Right atrium auricular region (tissue), 2 donors: ENCODE measurements around the gene NKX1-1. TPM values are rescaled to one million over a fixed set of nuclear protein-coding genes. Genes with fewer than 3 reads are reported as not detected.

Experiments used
- DNase-seq: peaks from one replicate; pipeline ENCODE4 v3.0.0-alpha.2; 2019; ENCODE audit warnings: low spot score
- H3K27ac ChIP-seq, 2 donors: fragments of 200-600 bp; sonication (generic); 1 replicate in 1 of 2; 2 replicates in 1 of 2; pipeline ENCODE4 v1.5.1; 2016 to 2019
- H3K27me3 ChIP-seq, 2 donors: fragments of 200-600 bp; sonication (generic); one replicate each; pipeline versions ENCODE4 v1.5.1 to v1.6.0; 2017 to 2019
- H3K36me3 ChIP-seq: fragments of 200-600 bp; sonication (generic); one replicate; pipeline ENCODE4 v1.5.1; 2016
- H3K4me1 ChIP-seq, 2 donors: fragments of 200-600 bp; sonication (generic); one replicate each; pipeline versions ENCODE4 v1.5.1 to v1.6.0; 2017 to 2019
- H3K4me3 ChIP-seq, 2 donors: fragments of 200-600 bp; sonication (generic); 1 replicate in 1 of 2; 2 replicates in 1 of 2; pipeline ENCODE4 v1.5.1; 2017 to 2019; ENCODE audit warnings: mild to moderate bottlenecking in 1 of 2, moderate library complexity in 1 of 2
- H3K9me3 ChIP-seq, 2 donors: fragments of 200-600 bp; sonication (generic); one replicate each; pipeline ENCODE4 v1.5.1; 2019
- CTCF ChIP-seq, 2 donors: fragments of 200-600 bp; sonication (generic); IDR thresholded peaks; one replicate each; pipeline ENCODE4 v1.5.1; 2019; ENCODE audit warnings: antibody characterized with exemption in 2 of 2
- total RNA-seq, 2 donors: library from RNA; depleted of rRNA; stranded (reverse); fragments of >200 nt; gene quantifications; one replicate each; pipeline ENCODE4 v1.1.0, GENCODE V29; 2016

NKX1-1 gene
- total RNA-seq, 2 donors from 2014 or later: not detected

- H3K27me3 ChIP-seq: peaks cover 0 to 9% of the 10 kb centered on the region in 2 donors
- no peak for TF ChIP-seq CTCF (IDR thresholded peaks at IDR 0.05)
- peak; percentile 42 for DNase-seq
- no peaks in the 10 kb centered on the region for H3K36me3 ChIP-seq
- no peak overlapping the region for H3K4me3 ChIP-seq
- no peaks in the 10 kb centered on the region for H3K4me1 ChIP-seq
- H3K27ac ChIP-seq: no peak overlapping the region
- H3K9me3 ChIP-seq: no peaks in the 10 kb centered on the region
Measured at GRCh38 chr4:1418494-1419285, 12.4 kb upstream of the NKX1-1 start.

- no peak for TF ChIP-seq CTCF (IDR thresholded peaks at IDR 0.05)
- H3K36me3 ChIP-seq: no peaks in the 10 kb centered on the region
- DNase-seq: peak; percentile 47
- H3K4me1 ChIP-seq: no peaks in the 10 kb centered on the region
- H3K4me3 ChIP-seq: no peak overlapping the region
- no peaks in the 10 kb centered on the region for H3K9me3 ChIP-seq
- H3K27me3 ChIP-seq: peaks cover 4 to 19% of the 10 kb centered on the region in 2 donors
- no peak overlapping the region for H3K27ac ChIP-seq
Measured at GRCh38 chr4:1417522-1418390, 11.5 kb upstream of the NKX1-1 start.

GRCh38 chr4:1416948-1417260, 10.7 kb upstream of the NKX1-1 start:
- Histone ChIP-seq H3K36me3 (no peaks in the 10 kb centered on the region), H3K27ac (no peak overlapping the region), H3K4me3 (no peak overlapping the region), H3K27me3 (peaks cover 4 to 26% of the 10 kb centered on the region in 2 donors), H3K4me1 (no peaks in the 10 kb centered on the region), H3K9me3 (no peaks in the 10 kb centered on the region)
- peak; percentile 26 for DNase-seq
- no peak for TF ChIP-seq CTCF (IDR thresholded peaks at IDR 0.05)

- Histone ChIP-seq H3K27ac (no peak overlapping the region), H3K36me3 (no peaks in the 10 kb centered on the region), H3K4me3 (no peak overlapping the region), H3K4me1 (no peaks in the 10 kb centered on the region), H3K9me3 (no peaks in the 10 kb centered on the region), H3K27me3 (peaks cover 4 to 26% of the 10 kb centered on the region in 2 donors)
- peak; percentile 38 for DNase-seq
- TF ChIP-seq CTCF (IDR thresholded peaks at IDR 0.05): no peak
Measured at GRCh38 chr4:1416051-1416947, 10.1 kb upstream of the NKX1-1 start.

- no peaks in the 10 kb centered on the region for H3K36me3 ChIP-seq
- no peaks in the 10 kb centered on the region for H3K9me3 ChIP-seq
- no peak for TF ChIP-seq CTCF (IDR thresholded peaks at IDR 0.05)
- no peak overlapping the region for H3K4me3 ChIP-seq
- peaks cover 4 to 32% of the 10 kb centered on the region in 2 donors for H3K27me3 ChIP-seq
- no peak for DNase-seq
- H3K27ac ChIP-seq: no peak overlapping the region
- no peaks in the 10 kb centered on the region for H3K4me1 ChIP-seq
Measured at GRCh38 chr4:1415681-1415981, 9.4 kb upstream of the NKX1-1 start.
